Stimulated activated CD4-positive, alpha-beta T cell treated with anti-CD3 and anti-CD28 coated beads, Interleukin-12 subunit alpha, Interleukin-12 subunit beta, amount 100 ng/mL, for 4 hours (primary cell): ENCODE data around the gene GRIN1.

Source experiments
- DNase-seq: peaks from one replicate; pipeline ENCODE4 v3.0.0-alpha.2; 2020

The GRIN1 gene

GRCh38 chr9:137180491-137180890, 41.5 kb downstream of the GRIN1 start:
- no peak for DNase-seq

GRCh38 chr9:137181680-137182079, 42.7 kb downstream of the GRIN1 start:
- no peak for DNase-seq

- DNase-seq, result no peak
Observed at GRCh38 chr9:137182836-137183235, 43.9 kb downstream of the GRIN1 start.

GRCh38 chr9:137183980-137184595, 45.1 kb downstream of the GRIN1 start:
- DNase-seq, result no peak

GRCh38 chr9:137184881-137185660, 46.1 kb downstream of the GRIN1 start:
- DNase-seq, result no peak

- no peak for DNase-seq
Observed at GRCh38 chr9:137185921-137186320, 47.0 kb downstream of the GRIN1 start.

- DNase-seq, result no peak
Observed at GRCh38 chr9:137186385-137186784, 47.4 kb downstream of the GRIN1 start.

GRCh38 chr9:137187386-137187785, 48.4 kb downstream of the GRIN1 start:
- no peak for DNase-seq

GRCh38 chr9:137188086-137188489, 49.1 kb downstream of the GRIN1 start:
- DNase-seq, result no peak

- DNase-seq, result peak; percentile 94
Observed at GRCh38 chr9:137188490-137189296, 49.7 kb downstream of the GRIN1 start, which contains the start of the genes ANAPC2 and SSNA1. Gene ANAPC2, minus strand, starts transcription at chr9:137188560. Its CDS starts 28 bp downstream, at chr9:137188532. Gene SSNA1, plus strand, starts transcription at chr9:137188676. Its CDS starts 51 bp downstream, at chr9:137188727.

- no peak for DNase-seq
Observed at GRCh38 chr9:137189297-137190295, 50.6 kb downstream of the GRIN1 start.

GRCh38 chr9:137190315-137190856, 51.4 kb downstream of the GRIN1 start:
- DNase-seq, result no peak

GRCh38 chr9:137191245-137191644, 52.3 kb downstream of the GRIN1 start:
- no peak for DNase-seq

- no peak for DNase-seq
Observed at GRCh38 chr9:137191691-137192447, 52.9 kb downstream of the GRIN1 start.

- DNase-seq, result no peak
Observed at GRCh38 chr9:137192448-137192780, 53.5 kb downstream of the GRIN1 start.

GRCh38 chr9:137192859-137193258, 53.9 kb downstream of the GRIN1 start:
- DNase-seq, result no peak

- DNase-seq, result no peak
Observed at GRCh38 chr9:137193771-137194170, 54.8 kb downstream of the GRIN1 start.

- DNase-seq, result no peak
Observed at GRCh38 chr9:137194388-137194787, 55.4 kb downstream of the GRIN1 start.

GRCh38 chr9:137194909-137195308, 56.0 kb downstream of the GRIN1 start:
- DNase-seq, result no peak

GRCh38 chr9:137195525-137196220, 56.7 kb downstream of the GRIN1 start:
- no peak for DNase-seq
